Suprapubic skin (tissue), 3 donors: Measurements from ENCODE around the gene IPMK.

Experiments
- CTCF ChIP-seq, 2 donors: fragments of 200-600 bp in 1 of 2; fragments of 450-650 bp in 1 of 2; sonication (generic) in 1 of 2; IDR thresholded peaks; one replicate each; pipeline ENCODE4 v1.5.1; 2016 to 2019; ENCODE audit warnings: antibody characterized with exemption in 2 of 2, mild to moderate bottlenecking in 1 of 2, moderate library complexity in 1 of 2
- EP300 ChIP-seq: sonication (generic); formaldehyde crosslinking; IDR thresholded peaks from one replicate; pipeline ENCODE4 v1.6.1; 2017; ENCODE audit warnings: antibody characterized with exemption

- peak; percentile 18 to 39 for TF ChIP-seq CTCF (IDR thresholded peaks at IDR 0.05)
- TF ChIP-seq EP300: no peak
Measured at GRCh38 chr10:58177362-58177947, 90.2 kb downstream of the IPMK start.
